Calu3 (cell line): Measurements from ENCODE around the gene OXT. TPM values are rescaled to one million over a fixed set of nuclear protein-coding genes. Genes with fewer than 3 reads are reported as not detected.

Source experiments
- BruUV-seq: library from RNA; stranded (reverse); fragments of 400-500 nt; replicated peaks from 2 replicates; lab custom pipeline; 2021; lab: Mats Ljungman, UMichigan
- CTCF ChIA-PET: fragments of 300-600 bp; sonication (Branson Sonifier 250); formaldehyde crosslinking; loops from one replicate; lab custom pipeline; 2022; ENCODE audit warnings: antibody characterized with exemption; lab: Charles Lee
- DNase-seq: peaks from one replicate; pipeline ENCODE4 v3.0.0; 2022
- H3K27ac Mint-ChIP-seq: one replicate; pipeline ENCODE4 v1.8.0; 2022; ENCODE audit warnings: mixed read lengths; ENCODE audit not compliant: unreplicated experiment
- H3K27me3 Mint-ChIP-seq: one replicate; pipeline ENCODE4 v1.8.0; 2022; ENCODE audit warnings: mixed read lengths; ENCODE audit not compliant: unreplicated experiment
- H3K36me3 Mint-ChIP-seq: one replicate; pipeline ENCODE4 v1.8.0; 2022; ENCODE audit warnings: mild to moderate bottlenecking, moderate library complexity, mixed read lengths; ENCODE audit not compliant: insufficient read depth, unreplicated experiment
- H3K4me1 Mint-ChIP-seq: one replicate; pipeline ENCODE4 v1.8.0; 2022; ENCODE audit warnings: mild to moderate bottlenecking, low read depth, mixed read lengths; ENCODE audit not compliant: unreplicated experiment
- H3K4me3 Mint-ChIP-seq: one replicate; pipeline ENCODE4 v1.8.0; 2022; ENCODE audit warnings: mild to moderate bottlenecking, low read depth, moderate library complexity, mixed read lengths; ENCODE audit not compliant: unreplicated experiment
- H3K9me3 Mint-ChIP-seq: one replicate; pipeline ENCODE4 v1.8.0; 2022; ENCODE audit warnings: low read depth, mixed read lengths; ENCODE audit not compliant: unreplicated experiment
- intact Hi-C: fragments of 100-400 bp; cut with micrococcal nuclease; formaldehyde crosslinking; loops from one replicate; pipeline ENCODE4 v1.10.0; 2022; ENCODE audit not compliant: unreplicated experiment
- total RNA-seq: library from RNA; stranded (reverse); gene quantifications from 2 replicates; pipeline ENCODE4 v1.2.3, GENCODE V29; 2022
- TF ChIP-seq, protein P1 (sequence below): fragments of 200-600 bp; IDR thresholded peaks from one replicate; pipeline ENCODE4 v1.8.0; 2022; ENCODE audit warnings: antibody characterized with exemption; ENCODE audit not compliant: unreplicated experiment

Gene OXT
- total RNA-seq, 1 experiment from 2014 or later, result not detected

DNA sequence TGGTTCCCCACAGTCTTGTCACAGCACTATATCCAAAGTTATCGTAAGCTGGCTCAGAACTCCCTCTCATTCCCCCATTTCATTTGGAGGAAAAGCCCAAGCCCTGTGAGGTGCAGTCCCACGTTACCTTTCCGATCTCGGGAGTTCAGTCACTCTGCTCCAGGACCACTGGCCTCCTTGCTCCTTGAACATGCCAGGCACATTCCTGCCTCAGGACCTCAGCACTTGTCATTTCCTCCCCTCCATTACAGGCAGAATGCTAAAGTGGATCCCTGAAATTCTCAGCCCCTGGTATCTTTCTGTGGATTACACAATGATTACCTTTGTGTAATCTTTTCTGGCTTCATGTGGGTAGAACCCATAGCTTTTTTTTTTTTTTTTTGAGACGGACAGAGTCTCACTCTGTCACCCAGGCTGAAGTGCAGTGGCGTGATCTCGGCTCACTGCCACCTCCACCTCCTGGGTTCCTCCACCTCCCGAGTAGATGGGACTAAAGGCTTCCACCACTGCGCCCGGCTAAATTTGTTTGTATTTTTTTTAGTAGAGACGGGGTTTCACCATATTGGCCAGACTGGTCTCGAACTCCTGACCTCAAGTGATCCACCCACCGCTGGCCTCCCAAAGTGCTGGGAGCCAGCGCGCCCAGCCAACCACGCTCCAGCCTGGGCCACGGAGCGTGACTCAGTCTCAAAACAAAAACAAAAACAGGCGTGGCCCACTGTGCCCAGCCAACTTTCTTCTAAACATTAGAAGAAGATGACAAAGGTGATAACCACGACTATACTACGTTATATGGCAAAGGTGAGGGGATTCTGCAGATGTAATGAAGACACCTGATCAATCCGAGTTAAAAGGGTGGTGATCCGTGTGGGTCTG, 4.0 kb upstream of the OXT start:
- CTCF ChIA-PET, result no interaction called here
- H3K27me3 Mint-ChIP-seq, result peaks cover 25% of the 10 kb centered on the region
- no peak overlapping the region for H3K27ac Mint-ChIP-seq
- TF ChIP-seq, protein P1, sequence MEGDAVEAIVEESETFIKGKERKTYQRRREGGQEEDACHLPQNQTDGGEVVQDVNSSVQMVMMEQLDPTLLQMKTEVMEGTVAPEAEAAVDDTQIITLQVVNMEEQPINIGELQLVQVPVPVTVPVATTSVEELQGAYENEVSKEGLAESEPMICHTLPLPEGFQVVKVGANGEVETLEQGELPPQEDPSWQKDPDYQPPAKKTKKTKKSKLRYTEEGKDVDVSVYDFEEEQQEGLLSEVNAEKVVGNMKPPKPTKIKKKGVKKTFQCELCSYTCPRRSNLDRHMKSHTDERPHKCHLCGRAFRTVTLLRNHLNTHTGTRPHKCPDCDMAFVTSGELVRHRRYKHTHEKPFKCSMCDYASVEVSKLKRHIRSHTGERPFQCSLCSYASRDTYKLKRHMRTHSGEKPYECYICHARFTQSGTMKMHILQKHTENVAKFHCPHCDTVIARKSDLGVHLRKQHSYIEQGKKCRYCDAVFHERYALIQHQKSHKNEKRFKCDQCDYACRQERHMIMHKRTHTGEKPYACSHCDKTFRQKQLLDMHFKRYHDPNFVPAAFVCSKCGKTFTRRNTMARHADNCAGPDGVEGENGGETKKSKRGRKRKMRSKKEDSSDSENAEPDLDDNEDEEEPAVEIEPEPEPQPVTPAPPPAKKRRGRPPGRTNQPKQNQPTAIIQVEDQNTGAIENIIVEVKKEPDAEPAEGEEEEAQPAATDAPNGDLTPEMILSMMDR, result no peak
- intact Hi-C loops, result no loop called here
- H3K4me1 Mint-ChIP-seq, result no peaks in the 10 kb centered on the region
- H3K9me3 Mint-ChIP-seq, result no peaks in the 10 kb centered on the region
- H3K4me3 Mint-ChIP-seq, result no peak overlapping the region
- no TSS peak for BruUV-seq
- DNase-seq, result no peak
- H3K36me3 Mint-ChIP-seq, result no peaks in the 10 kb centered on the region

DNA sequence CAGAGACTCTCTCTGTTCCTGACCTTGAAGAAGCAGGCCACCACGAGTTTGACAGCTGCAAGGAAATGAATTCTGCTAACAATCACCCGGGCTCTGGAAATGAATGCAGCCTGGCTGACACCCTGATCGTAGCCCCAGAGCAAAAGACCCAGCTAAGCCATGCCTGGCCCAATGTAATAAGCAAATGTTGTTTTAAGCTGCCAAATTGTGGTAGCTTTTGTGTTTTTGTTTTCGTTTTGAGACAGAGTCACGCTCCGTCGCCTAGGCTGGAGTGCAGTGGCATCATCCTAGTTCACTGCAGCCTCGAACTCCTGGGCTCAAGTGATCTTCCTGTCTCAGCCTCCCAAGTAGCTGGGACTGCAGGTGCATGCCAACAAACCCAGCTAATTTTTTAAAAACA, 3.3 kb upstream of the OXT start:
- H3K36me3 Mint-ChIP-seq, result no peaks in the 10 kb centered on the region
- H3K4me1 Mint-ChIP-seq, result no peaks in the 10 kb centered on the region
- peaks cover 25% of the 10 kb centered on the region for H3K27me3 Mint-ChIP-seq
- no TSS peak for BruUV-seq
- H3K4me3 Mint-ChIP-seq, result no peak overlapping the region
- H3K27ac Mint-ChIP-seq, result no peak overlapping the region
- H3K9me3 Mint-ChIP-seq, result no peaks in the 10 kb centered on the region
- CTCF ChIA-PET, result no interaction called here
- DNase-seq, result no peak
- TF ChIP-seq, protein P1, result no peak
- intact Hi-C loops, result no loop called here

DNA sequence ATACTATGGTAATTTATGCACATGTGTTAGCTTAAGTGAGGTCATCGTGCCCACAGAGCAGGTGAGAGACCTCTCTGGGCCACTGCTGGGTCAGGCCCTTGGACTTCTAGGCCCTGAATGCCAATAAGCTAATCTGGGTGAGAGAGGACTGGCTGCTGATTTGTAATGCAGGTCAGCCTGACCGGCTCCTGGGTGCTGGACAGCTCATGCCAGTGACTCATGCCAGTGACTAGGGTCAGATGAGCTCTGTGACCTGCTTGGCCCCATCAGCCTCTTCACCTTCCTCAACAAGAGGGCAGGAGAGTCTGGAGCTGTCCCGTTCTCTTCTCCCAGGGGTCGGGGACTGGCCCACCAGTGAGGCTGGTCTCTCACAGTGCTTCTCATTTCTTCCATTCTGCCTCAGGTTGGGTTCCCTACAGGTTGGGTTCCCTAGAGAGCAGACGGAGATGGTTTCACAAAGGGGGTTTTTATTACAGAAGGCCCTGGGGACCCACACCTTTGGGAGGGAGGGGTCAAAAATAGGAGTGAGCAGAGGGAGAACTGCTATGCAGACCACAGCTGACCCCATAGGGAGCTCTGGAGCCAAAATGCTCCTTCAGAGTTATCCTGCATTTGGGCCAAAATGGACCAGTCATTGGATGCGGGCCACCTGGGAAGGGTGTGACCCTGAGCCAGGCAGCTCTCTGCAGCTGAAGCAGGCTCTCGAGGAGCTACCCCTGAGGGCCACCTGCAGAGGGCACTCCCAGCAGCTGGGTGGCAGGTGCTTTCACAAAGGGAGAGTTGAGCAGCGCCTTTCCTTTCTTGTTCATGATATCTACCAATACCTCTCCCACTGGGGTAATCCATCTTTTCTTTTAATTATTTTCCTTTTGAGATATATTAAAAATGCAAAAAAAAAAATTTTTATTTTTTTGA, 2.2 kb upstream of the OXT start:
- no TSS peak for BruUV-seq
- CTCF ChIA-PET, result interaction anchor here (0.9 kb wide), 1 partner anchor 15 kb away, joined by 5 read pairs; no protein-coding TSS in a partner anchor
- no peaks in the 10 kb centered on the region for H3K4me1 Mint-ChIP-seq
- H3K27me3 Mint-ChIP-seq, result peaks cover 25% of the 10 kb centered on the region
- H3K4me3 Mint-ChIP-seq, result no peak overlapping the region
- intact Hi-C loops, result no loop called here
- no peak overlapping the region for H3K27ac Mint-ChIP-seq
- no peaks in the 10 kb centered on the region for H3K9me3 Mint-ChIP-seq
- no peaks in the 10 kb centered on the region for H3K36me3 Mint-ChIP-seq
- TF ChIP-seq, protein P1, result no peak
- peak; percentile 26 for DNase-seq

DNA sequence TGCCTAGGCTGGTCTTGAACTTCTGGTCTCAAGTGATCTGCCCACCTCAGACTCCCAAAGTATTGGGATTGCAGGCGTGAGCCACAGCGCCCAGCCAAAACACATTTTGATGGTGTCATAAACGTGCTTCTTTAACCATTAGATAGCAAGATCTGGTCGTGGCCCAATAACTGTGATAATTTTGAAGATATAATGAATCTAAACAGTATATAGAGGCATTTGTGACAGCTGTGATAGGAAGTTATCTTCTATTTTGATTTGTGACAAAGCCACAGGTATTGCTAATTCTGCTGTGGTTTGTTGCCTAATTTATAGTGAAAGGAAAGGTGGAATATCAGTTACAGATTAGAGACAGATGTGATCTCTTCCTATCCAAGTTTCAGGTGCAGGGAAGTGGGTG, 695 bp upstream of the OXT start:
- H3K4me3 Mint-ChIP-seq, result peak overlapping the region; percentile 55
- H3K27me3 Mint-ChIP-seq, result peaks cover 25% of the 10 kb centered on the region

More for the DNA sequence above, 695 bp upstream of the OXT start:
- DNase-seq, result no peak
- CTCF ChIA-PET, result no interaction called here
- BruUV-seq, result no TSS peak
- peaks cover 7% of the 10 kb centered on the region for H3K4me1 Mint-ChIP-seq
- TF ChIP-seq, protein P1, result no peak
- intact Hi-C loops, result no loop called here
- no peaks in the 10 kb centered on the region for H3K36me3 Mint-ChIP-seq
- peak overlapping the region; percentile 69 for H3K27ac Mint-ChIP-seq
- H3K9me3 Mint-ChIP-seq, result no peaks in the 10 kb centered on the region
